Caco-2 (cell line): ENCODE results near the gene ITPRID1. TPM values are rescaled to one million over a fixed set of nuclear protein-coding genes. Genes with fewer than 3 reads are reported as not detected.
"Not testable (repeated sequence)": the region's sequence is repeated elsewhere in the genome, so short reads cannot be mapped to it uniquely, and the experiment has no call there.

Experiments
- BruUV-seq: library from RNA; stranded (reverse); fragments of 400-500 nt; replicated peaks from 2 replicates; lab custom pipeline; 2021; lab: Mats Ljungman, UMichigan
- CTCF ChIA-PET: fragments of 300-600 bp; sonication (Branson Sonifier 250); formaldehyde crosslinking; loops from one replicate; lab custom pipeline; 2022; ENCODE audit warnings: antibody characterized with exemption; lab: Charles Lee
- POLR2A ChIA-PET: fragments of 300-600 bp; sonication (Branson Sonifier 250); formaldehyde crosslinking; loops from one replicate; lab custom pipeline; 2022; ENCODE audit warnings: antibody characterized with exemption; lab: Charles Lee
- DNase-seq, 2 experiments: peaks; one replicate each; pipeline versions ENCODE4 v3.0.0 to v3.0.0-alpha.2; 2020 to 2022
- H3K27me3 ChIP-seq: replicated peaks from 2 replicates; pipeline ENCODE4 v1.6.0; 2011; ENCODE audit warnings: low read length; ENCODE audit not compliant: control insufficient read depth, insufficient read depth
- H3K36me3 ChIP-seq: 2 replicates; pipeline ENCODE4 v1.5.1; 2011; ENCODE audit warnings: low read length; ENCODE audit not compliant: control insufficient read depth, insufficient read depth
- H3K4me1 ChIP-seq: fragments of 250-450 bp; sonication (Bioruptor Pico); 2 replicates; pipeline ENCODE4 v1.5.1; 2020; ENCODE audit warnings: mild to moderate bottlenecking
- H3K4me3 ChIP-seq: 2 replicates; pipeline ENCODE4 v1.5.1; 2011; ENCODE audit warnings: low read depth, mild to moderate bottlenecking, control low read depth, low read length
- H3K9me3 ChIP-seq: fragments of 250-450 bp; sonication (Bioruptor Pico); 2 replicates; pipeline ENCODE4 v1.5.1; 2020; ENCODE audit warnings: mild to moderate bottlenecking, moderate library complexity
- H3K27ac Mint-ChIP-seq: one replicate; pipeline ENCODE4 v1.8.0; 2022; ENCODE audit warnings: mixed read lengths; ENCODE audit not compliant: unreplicated experiment
- H3K27me3 Mint-ChIP-seq: one replicate; pipeline ENCODE4 v1.8.0; 2022; ENCODE audit warnings: mixed read lengths; ENCODE audit not compliant: insufficient read depth, unreplicated experiment
- H3K36me3 Mint-ChIP-seq: one replicate; pipeline ENCODE4 v1.8.0; 2022; ENCODE audit warnings: mild to moderate bottlenecking, mixed read lengths; ENCODE audit not compliant: insufficient read depth, unreplicated experiment
- H3K4me1 Mint-ChIP-seq: one replicate; pipeline ENCODE4 v1.8.0; 2022; ENCODE audit warnings: low read depth, mixed read lengths; ENCODE audit not compliant: unreplicated experiment
- H3K4me3 Mint-ChIP-seq: one replicate; pipeline ENCODE4 v1.8.0; 2022; ENCODE audit warnings: mild to moderate bottlenecking, moderate library complexity, mixed read lengths; ENCODE audit not compliant: unreplicated experiment
- H3K9me3 Mint-ChIP-seq: one replicate; pipeline ENCODE4 v1.8.0; 2022; ENCODE audit warnings: mixed read lengths; ENCODE audit not compliant: unreplicated experiment
- CTCF ChIP-seq, 2 experiments: fragments of 200-600 bp in 1 of 2; IDR thresholded peaks; 1 replicate in 1 of 2; 2 replicates in 1 of 2; pipeline versions ENCODE4 v1.5.1 to v1.8.0; 2011 to 2022; ENCODE audit warnings: antibody characterized with exemption in 1 of 2, control low read depth in 1 of 2, inconsistent platforms in 1 of 2, low read depth in 1 of 2, low read length in 1 of 2, mild to moderate bottlenecking in 1 of 2, moderate library complexity in 1 of 2; ENCODE audit not compliant: insufficient read depth in 1 of 2, severe bottlenecking in 1 of 2, unreplicated experiment in 1 of 2
- intact Hi-C: fragments of 100-400 bp; cut with micrococcal nuclease; formaldehyde crosslinking; loops from one replicate; pipeline ENCODE4 v1.10.0; 2022; ENCODE audit not compliant: unreplicated experiment
- total RNA-seq: library from RNA; stranded (reverse); gene quantifications from 2 replicates; pipeline ENCODE4 v1.2.3, GENCODE V29; 2022

ITPRID1 gene
- total RNA-seq, 1 experiment from 2014 or later = 0.09 TPM

GRCh38 chr7:31529103-31529502 is 15.2 kb downstream of the ITPRID1 start:
- no peaks in the 10 kb centered on the region for H3K27me3 ChIP-seq
- H3K27me3 Mint-ChIP-seq = no peaks in the 10 kb centered on the region
- ChIA-PET CTCF (no interaction called here), POLR2A (no interaction called here)
- peaks cover 6% of the 10 kb centered on the region; the same call in 1 of the 2 replicates for H3K4me1 ChIP-seq
- no TSS peak for BruUV-seq
- H3K36me3 Mint-ChIP-seq = no peaks in the 10 kb centered on the region
- H3K36me3 ChIP-seq = no peaks in the 10 kb centered on the region
- intact Hi-C loops = no loop called here
- H3K4me1 Mint-ChIP-seq = peaks cover 23% of the 10 kb centered on the region
- peaks cover 11% of the 10 kb centered on the region for H3K9me3 Mint-ChIP-seq
- H3K4me3 ChIP-seq = no peak overlapping the region
- DNase-seq = no peak
- H3K9me3 ChIP-seq = no peaks in the 10 kb centered on the region
- H3K4me3 Mint-ChIP-seq = no peak overlapping the region
- H3K27ac Mint-ChIP-seq = no peak overlapping the region
- no peak for TF ChIP-seq CTCF (IDR thresholded peaks at IDR 0.05; ENCODE audit: insufficient read depth in 1 of 2, low read depth in 1 of 2, low read length in 1 of 2, severe bottlenecking in 1 of 2, unreplicated experiment in 1 of 2)

GRCh38 chr7:31540651-31541185 is 26.8 kb downstream of the ITPRID1 start:
- Histone ChIP-seq H3K4me1 (peaks cover 14% of the 10 kb centered on the region), H3K9me3 (peaks cover 15% of the 10 kb centered on the region)
- DNase-seq, POLR2A ChIA-PET, intact Hi-C loops, CTCF ChIA-PET, H3K4me3 Mint-ChIP-seq, H3K27me3 ChIP-seq, H3K27ac Mint-ChIP-seq, H3K36me3 ChIP-seq, H3K4me3 ChIP-seq, BruUV-seq, H3K27me3 Mint-ChIP-seq, H3K36me3 Mint-ChIP-seq: not testable (repeated sequence)
- Mint-ChIP-seq H3K9me3 (peaks cover 31% of the 10 kb centered on the region), H3K4me1 (peaks cover 23% of the 10 kb centered on the region)

- BruUV-seq = no TSS peak
- DNase-seq = no peak
- H3K27ac Mint-ChIP-seq = no peak overlapping the region
- Histone ChIP-seq H3K36me3 (no peaks in the 10 kb centered on the region), H3K4me3 (no peak overlapping the region), H3K27me3 (no peaks in the 10 kb centered on the region), H3K9me3 (no peaks in the 10 kb centered on the region; the same call in 1 of the 2 replicates), H3K4me1 (peaks cover 30% of the 10 kb centered on the region)
- ChIA-PET POLR2A (no interaction called here), CTCF (no interaction called here)
- peaks cover 7% of the 10 kb centered on the region for H3K9me3 Mint-ChIP-seq
- no peak overlapping the region for H3K4me3 Mint-ChIP-seq
- H3K27me3 Mint-ChIP-seq = no peaks in the 10 kb centered on the region
- H3K36me3 Mint-ChIP-seq = no peaks in the 10 kb centered on the region
- no peak for TF ChIP-seq CTCF (IDR thresholded peaks at IDR 0.05; ENCODE audit: insufficient read depth in 1 of 2, low read depth in 1 of 2, low read length in 1 of 2, severe bottlenecking in 1 of 2, unreplicated experiment in 1 of 2)
- H3K4me1 Mint-ChIP-seq = no peaks in the 10 kb centered on the region
- intact Hi-C loops = no loop called here
Measured at GRCh38 chr7:31545549-31545948, 31.7 kb downstream of the ITPRID1 start.
